A549 (cell line): ENCODE measurements around the gene NFKBIZ. TPM values are rescaled to one million over a fixed set of nuclear protein-coding genes. Genes with fewer than 3 reads are reported as not detected.

Source experiments
- ATAC-seq, 2 experiments: fragments of 200-7000 bp in 1 of 2; fragments of >200 bp in 1 of 2; cut with Nextera tagmentation in 1 of 2; cut with Tn5 transposase in 1 of 2; 3 replicates each; pipeline versions ENCODE4 v1.8.0 to v1.9.1; 2018 to 2020; ENCODE audit warnings: mild to moderate bottlenecking in 1 of 2, moderate library complexity in 1 of 2
- CTCF ChIA-PET: fragments of 300-600 bp; sonication (Branson Sonifier 250); formaldehyde crosslinking; extraction: SDS; loops from one replicate; lab custom pipeline; 2021; ENCODE audit warnings: antibody characterized with exemption, inconsistent platforms; lab: Yijun Ruan, JAX
- POLR2A ChIA-PET: fragments of 350-600 bp; formaldehyde crosslinking; extraction: SDS; loops from one replicate; lab custom pipeline; 2021; ENCODE audit warnings: antibody characterized with exemption, inconsistent platforms; lab: Yijun Ruan, JAX
- DNase-seq, 2 experiments: peaks; one replicate each; pipeline versions ENCODE4 v3.0.0 to v3.0.0-alpha.2; 2011 to 2016; ENCODE audit warnings: low read depth in 1 of 2, low spot score in 1 of 2
- FAIRE-seq: peaks from 2 replicates; lab custom pipeline; 2011; peaks lifted over from hg19 to GRCh38; lab: Jason Lieb, UNC
- H3K27ac ChIP-seq, 2 experiments: fragments of >200 bp; sonication (Bioruptor Twin); formaldehyde crosslinking; 3 replicates each; pipeline ENCODE4 v1.5.1; 2016 to 2017
- H3K4me1 ChIP-seq: fragments of >200 bp; sonication (Bioruptor Twin); formaldehyde crosslinking; 3 replicates; pipeline ENCODE4 v1.6.1; 2016
- H3K4me2 ChIP-seq: fragments of >200 bp; sonication (Bioruptor Twin); formaldehyde crosslinking; 3 replicates; pipeline ENCODE4 v1.6.1; 2016
- H3K4me3 ChIP-seq: fragments of >200 bp; sonication (Bioruptor Twin); formaldehyde crosslinking; 3 replicates; pipeline ENCODE4 v1.5.1; 2016
- H3K9me3 ChIP-seq: fragments of >200 bp; sonication (Bioruptor Twin); formaldehyde crosslinking; 3 replicates; pipeline ENCODE4 v1.6.1; 2016
- CEBPB ChIP-seq, 2 experiments: fragments of >200 bp in 1 of 2; sonication (Bioruptor Twin) in 1 of 2; formaldehyde crosslinking in 1 of 2; IDR thresholded peaks; 2 replicates each; pipeline ENCODE4 v1.6.1; 2012 to 2016
- CHD2 ChIP-seq: fragments of 150-350 bp; IDR thresholded peaks from 2 replicates; pipeline ENCODE4 v1.6.1; 2014; ENCODE audit warnings: low read length; ENCODE audit not compliant: partially characterized antibody
- CHD4 ChIP-seq: fragments of 200-600 bp; sonication (generic); IDR thresholded peaks from 2 replicates; pipeline ENCODE4 v1.6.1; 2016; ENCODE audit warnings: antibody characterized with exemption, mild to moderate bottlenecking, borderline replicate concordance
- EHF ChIP-seq: fragments of 250-450 bp; sonication (Bioruptor Pico); IDR thresholded peaks from 2 replicates; pipeline ENCODE4 v1.5.0; 2020; ENCODE audit warnings: mild to moderate bottlenecking
- FOSB ChIP-seq: fragments of 250-450 bp; sonication (Bioruptor Pico); IDR thresholded peaks from 2 replicates; pipeline ENCODE4 v1.5.0; 2020; ENCODE audit warnings: mild to moderate bottlenecking, moderate library complexity
- HOXB5 ChIP-seq: fragments of 250-450 bp; sonication (Bioruptor Pico); IDR thresholded peaks from 2 replicates; pipeline ENCODE4 v1.5.0; 2020; ENCODE audit warnings: mild to moderate bottlenecking, moderate library complexity
- MAZ ChIP-seq: fragments of 150-350 bp; IDR thresholded peaks from 2 replicates; pipeline ENCODE4 v1.6.1; 2014; ENCODE audit warnings: antibody characterized with exemption, low read depth, low read length, borderline replicate concordance
- NPAS2 ChIP-seq: fragments of 250-450 bp; sonication (Bioruptor Pico); IDR thresholded peaks from 2 replicates; pipeline ENCODE4 v1.8.0; 2022; ENCODE audit warnings: mild to moderate bottlenecking, moderate library complexity, borderline replicate concordance
- PHF8 ChIP-seq: fragments of 200-600 bp; sonication (generic); IDR thresholded peaks from 2 replicates; pipeline ENCODE4 v1.6.1; 2016; ENCODE audit warnings: low read depth, mild to moderate bottlenecking, antibody characterized with exemption, moderate library complexity, borderline replicate concordance
- POLR2A ChIP-seq: IDR thresholded peaks from 2 replicates; pipeline ENCODE4 v1.6.1; 2012; ENCODE audit warnings: mild to moderate bottlenecking, low read length
- RAD21 ChIP-seq, 2 experiments: fragments of >200 bp in 1 of 2; sonication (Bioruptor Twin) in 1 of 2; formaldehyde crosslinking in 1 of 2; IDR thresholded peaks in 1 of 2; conservative IDR thresholded peaks in 1 of 2; 2 replicates in 1 of 2; 3 replicates in 1 of 2; pipeline ENCODE4 v1.6.1; 2012 to 2018; ENCODE audit warnings: inconsistent platforms in 1 of 2
- RARB ChIP-seq: fragments of 250-450 bp; sonication (Bioruptor Pico); IDR thresholded peaks from 2 replicates; pipeline ENCODE4 v1.8.0; 2021; ENCODE audit warnings: mild to moderate bottlenecking, moderate library complexity
- SREBF2 ChIP-seq: fragments of 450-650 bp; IDR thresholded peaks from 2 replicates; pipeline ENCODE4 v1.6.1; 2014; ENCODE audit warnings: mild to moderate bottlenecking, moderate library complexity
- ZC3H11A ChIP-seq: fragments of 450-650 bp; IDR thresholded peaks from 2 replicates; pipeline ENCODE4 v1.6.1; 2014; ENCODE audit warnings: antibody characterized with exemption, mild to moderate bottlenecking
- WGBS: methylation state at CpG from one replicate; pipeline ENCODE4 v1.1.6; 2017; ENCODE audit errors: missing lambda C conversion rate; 5-methylcytosine and 5-hydroxymethylcytosine counted together
- polyA plus RNA-seq, 4 experiments: library from polyadenylated mRNA; depleted of rRNA in 3 of 4; stranded (reverse); fragments of >200 nt; fragmentation: RNase III in 1 of 4; extraction: RNeasy Plus Mini Kit Qiagen cat#74134 plus additional on column Dnase treatment in 1 of 4; gene quantifications; 2 replicates in 3 of 4; 3 replicates in 1 of 4; pipeline ENCODE4 v1.2.3, GENCODE V29; 2011 to 2017
- TF ChIP-seq, protein P1 (sequence below): fragments of >200 bp; sonication (Bioruptor Twin); formaldehyde crosslinking; IDR thresholded peaks from 2 replicates; pipeline ENCODE4 v1.6.1; 2016
- TF ChIP-seq, protein P2 (sequence below): fragments of 250-450 bp; sonication (Bioruptor Pico); IDR thresholded peaks from 2 replicates; pipeline ENCODE4 v1.5.0; 2020; ENCODE audit warnings: low read depth, mild to moderate bottlenecking, moderate library complexity
- TF ChIP-seq, protein P3 (sequence below): fragments of >200 bp; sonication (Bioruptor Twin); formaldehyde crosslinking; IDR thresholded peaks from 3 replicates; pipeline ENCODE4 v1.5.1; 2016
- TF ChIP-seq, protein P4 (sequence below): IDR thresholded peaks from 2 replicates; pipeline ENCODE4 v1.6.1; 2012; ENCODE audit warnings: low read depth, borderline replicate concordance

NFKBIZ gene
- polyA plus RNA-seq, 2 of the 4 experiments (the other 2 are of a cell fraction) = 19.8 to 36.1 TPM

DNA sequence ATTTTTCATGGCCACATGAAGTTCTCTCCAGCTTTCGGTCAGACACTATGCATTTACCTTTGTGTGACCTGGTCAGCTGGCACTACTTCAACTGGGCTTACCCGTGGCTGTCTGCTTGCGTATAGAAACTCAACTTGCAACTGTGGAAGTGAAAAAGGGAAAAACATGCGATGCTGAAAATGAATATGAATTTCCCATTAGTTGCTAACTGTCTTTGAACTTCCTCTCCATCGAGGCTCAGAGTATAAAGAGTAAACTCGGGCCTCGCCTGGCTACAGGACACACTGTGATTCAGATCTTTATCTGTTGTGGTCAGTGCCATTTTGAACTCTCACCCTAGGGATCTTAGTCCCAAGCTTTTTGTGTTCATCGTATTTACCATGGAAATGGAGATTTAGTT lies 26.8 kb downstream of the NFKBIZ start:
- no peak for DNase-seq
- H3K27ac ChIP-seq = no peak overlapping the region
- ChIA-PET POLR2A (no interaction called here), CTCF (interaction anchor here (0.6 to 1.0 kb wide), 2 partner anchors 20 to 62 kb away, joined by 3 to 4 read pairs; no protein-coding TSS in a partner anchor)
- no peak overlapping the region for H3K4me3 ChIP-seq
- no peak for ATAC-seq
- no peak overlapping the region for H3K4me2 ChIP-seq
- H3K9me3 ChIP-seq = 0 out of 3 replicates have a peak, but pooled peaks cover 3% of the 10 kb centered on the region
- FAIRE-seq = no peak
- no peaks in the 10 kb centered on the region for H3K4me1 ChIP-seq
- no peak for TF ChIP-seq ZC3H11A
- TF ChIP-seq POLR2A = no peak
- TF ChIP-seq CHD2 = no peak
- 70% methylated on average over 8 of the region's 8 CpGs for WGBS

DNA sequence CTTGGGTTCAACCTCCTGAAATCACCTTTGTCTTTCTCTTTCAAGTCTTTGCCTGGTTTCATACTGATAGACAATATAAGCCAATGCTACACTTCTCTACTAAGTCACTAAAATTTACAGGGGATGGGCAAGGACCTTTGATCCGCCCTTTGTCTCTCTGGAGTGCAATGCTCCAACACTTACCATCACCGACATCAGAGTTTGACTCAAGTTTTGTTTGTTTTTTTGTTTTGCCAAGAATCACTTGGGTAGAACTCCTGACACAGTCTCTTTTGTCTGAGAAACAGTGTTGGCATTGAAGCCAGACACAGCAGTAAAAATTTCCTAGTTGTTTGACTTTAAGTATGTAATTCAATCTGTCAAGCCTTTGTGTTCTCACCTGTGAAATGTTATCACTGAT lies 29.3 kb downstream of the NFKBIZ start:
- FAIRE-seq (no peak), ATAC-seq (no peak)
- Histone ChIP-seq H3K4me1 (no peaks in the 10 kb centered on the region), H3K4me3 (no peak overlapping the region)
- no peak for TF ChIP-seq SREBF2
- TF ChIP-seq, protein P1, sequence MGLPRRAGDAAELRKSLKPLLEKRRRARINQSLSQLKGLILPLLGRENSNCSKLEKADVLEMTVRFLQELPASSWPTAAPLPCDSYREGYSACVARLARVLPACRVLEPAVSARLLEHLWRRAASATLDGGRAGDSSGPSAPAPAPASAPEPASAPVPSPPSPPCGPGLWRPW = no peak
- TF ChIP-seq, protein P2, sequence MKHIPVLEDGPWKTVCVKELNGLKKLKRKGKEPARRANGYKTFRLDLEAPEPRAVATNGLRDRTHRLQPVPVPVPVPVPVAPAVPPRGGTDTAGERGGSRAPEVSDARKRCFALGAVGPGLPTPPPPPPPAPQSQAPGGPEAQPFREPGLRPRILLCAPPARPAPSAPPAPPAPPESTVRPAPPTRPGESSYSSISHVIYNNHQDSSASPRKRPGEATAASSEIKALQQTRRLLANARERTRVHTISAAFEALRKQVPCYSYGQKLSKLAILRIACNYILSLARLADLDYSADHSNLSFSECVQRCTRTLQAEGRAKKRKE = no peak
- no peak for TF ChIP-seq CHD2
- TF ChIP-seq CHD4 = no peak
- TF ChIP-seq MAZ = no peak
- TF ChIP-seq EHF (CRISPR knock-in tag) = no peak
- TF ChIP-seq NPAS2 = no peak
- TF ChIP-seq, protein P3, sequence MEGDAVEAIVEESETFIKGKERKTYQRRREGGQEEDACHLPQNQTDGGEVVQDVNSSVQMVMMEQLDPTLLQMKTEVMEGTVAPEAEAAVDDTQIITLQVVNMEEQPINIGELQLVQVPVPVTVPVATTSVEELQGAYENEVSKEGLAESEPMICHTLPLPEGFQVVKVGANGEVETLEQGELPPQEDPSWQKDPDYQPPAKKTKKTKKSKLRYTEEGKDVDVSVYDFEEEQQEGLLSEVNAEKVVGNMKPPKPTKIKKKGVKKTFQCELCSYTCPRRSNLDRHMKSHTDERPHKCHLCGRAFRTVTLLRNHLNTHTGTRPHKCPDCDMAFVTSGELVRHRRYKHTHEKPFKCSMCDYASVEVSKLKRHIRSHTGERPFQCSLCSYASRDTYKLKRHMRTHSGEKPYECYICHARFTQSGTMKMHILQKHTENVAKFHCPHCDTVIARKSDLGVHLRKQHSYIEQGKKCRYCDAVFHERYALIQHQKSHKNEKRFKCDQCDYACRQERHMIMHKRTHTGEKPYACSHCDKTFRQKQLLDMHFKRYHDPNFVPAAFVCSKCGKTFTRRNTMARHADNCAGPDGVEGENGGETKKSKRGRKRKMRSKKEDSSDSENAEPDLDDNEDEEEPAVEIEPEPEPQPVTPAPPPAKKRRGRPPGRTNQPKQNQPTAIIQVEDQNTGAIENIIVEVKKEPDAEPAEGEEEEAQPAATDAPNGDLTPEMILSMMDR = no peak
- no peak for TF ChIP-seq RARB (CRISPR knock-in tag)
- TF ChIP-seq, protein P4, sequence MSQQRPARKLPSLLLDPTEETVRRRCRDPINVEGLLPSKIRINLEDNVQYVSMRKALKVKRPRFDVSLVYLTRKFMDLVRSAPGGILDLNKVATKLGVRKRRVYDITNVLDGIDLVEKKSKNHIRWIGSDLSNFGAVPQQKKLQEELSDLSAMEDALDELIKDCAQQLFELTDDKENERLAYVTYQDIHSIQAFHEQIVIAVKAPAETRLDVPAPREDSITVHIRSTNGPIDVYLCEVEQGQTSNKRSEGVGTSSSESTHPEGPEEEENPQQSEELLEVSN = no peak
- no peak for TF ChIP-seq HOXB5 (CRISPR knock-in tag)
- TF ChIP-seq, all 56 proteins: peak for 0
- Histone ChIP-seq H3K27ac (no peak overlapping the region), H3K4me2 (no peak overlapping the region), H3K9me3 (0 out of 3 replicates have a peak, but pooled peaks cover 3% of the 10 kb centered on the region)
- ChIA-PET POLR2A (no interaction called here), CTCF (no interaction called here)
- 55% methylated on average over 2 of the region's 2 CpGs for WGBS
- no peak for DNase-seq

DNA sequence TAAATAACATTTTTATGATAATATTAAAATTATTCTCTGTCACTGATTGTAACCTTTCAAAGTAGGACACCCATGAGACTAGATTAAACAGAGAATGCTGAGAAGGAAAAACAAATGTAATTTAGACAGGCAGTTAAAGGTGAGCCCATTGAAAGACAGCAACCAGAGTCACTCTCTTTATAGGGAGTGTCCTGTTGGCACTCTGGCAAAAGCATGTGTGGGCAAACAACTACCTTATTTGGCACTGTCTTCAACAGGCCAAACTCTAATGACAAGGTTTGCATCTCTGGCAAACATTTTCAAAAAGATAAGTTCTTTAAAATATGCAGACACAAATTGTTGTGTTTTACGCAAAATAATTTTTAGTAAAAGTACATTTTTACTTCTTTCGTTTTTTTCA lies 29.8 kb downstream of the NFKBIZ start:
- 91% methylated on average over 2 of the region's 2 CpGs for WGBS
- DNase-seq (no peak), ATAC-seq (no peak), FAIRE-seq (no peak)
- POLR2A ChIA-PET = no interaction called here
- Histone ChIP-seq H3K4me1 (no peaks in the 10 kb centered on the region), H3K9me3 (0 out of 3 replicates have a peak, but pooled peaks cover 3% of the 10 kb centered on the region), H3K27ac (no peak overlapping the region), H3K4me3 (no peak overlapping the region), H3K4me2 (no peak overlapping the region)
- TF ChIP-seq FOSB (CRISPR knock-in tag) = no peak
- no peak for TF ChIP-seq CEBPB (IDR thresholded peaks at IDR 0.05)
- TF ChIP-seq PHF8 = no peak
- no peak for TF ChIP-seq RAD21 (conservative IDR thresholded peaks at IDR 0.05 in 1 of 2, IDR thresholded peaks at IDR 0.05 in 1 of 2)
- CTCF ChIA-PET = no interaction called here
